ENCODE measurements around the gene TPST1.
A peak's percentile ranks its signal among the peaks of the same experiment; 100 is the strongest.

Gene TPST1

GRCh38 chr7:66205741-66206090, 582 bp downstream of the TPST1 start:
- H3K4me3 ChIP-seq (ENCODE audit: low read depth, low read length), result peak overlapping the region; percentile 97
- DNase-seq (ENCODE audit: low read depth), result no peak
- no peak for TF ChIP-seq CTCF (conservative IDR thresholded peaks at IDR 0.05; ENCODE audit: low read depth, low read length)

- no peak for DNase-seq (ENCODE audit: low read depth)
- H3K4me3 ChIP-seq (ENCODE audit: low read depth, low read length), result peak overlapping the region; percentile 97
- TF ChIP-seq CTCF (conservative IDR thresholded peaks at IDR 0.05; ENCODE audit: low read depth, low read length), result no peak
Observed at GRCh38 chr7:66206119-66206933, 1.2 kb downstream of the TPST1 start.

GRCh38 chr7:66206934-66207240, 1.8 kb downstream of the TPST1 start:
- TF ChIP-seq CTCF (conservative IDR thresholded peaks at IDR 0.05; ENCODE audit: low read depth, low read length), result no peak
- DNase-seq (ENCODE audit: low read depth), result no peak
- H3K4me3 ChIP-seq (ENCODE audit: low read depth, low read length), result peak overlapping the region; percentile 97

GRCh38 chr7:66207540-66207939, 2.4 kb downstream of the TPST1 start:
- no peak for TF ChIP-seq CTCF (conservative IDR thresholded peaks at IDR 0.05; ENCODE audit: low read depth, low read length)
- no peak for DNase-seq (ENCODE audit: low read depth)
- peak overlapping the region; percentile 97 for H3K4me3 ChIP-seq (ENCODE audit: low read depth, low read length)

GRCh38 chr7:66211429-66211828, 6.3 kb downstream of the TPST1 start:
- H3K4me3 ChIP-seq (ENCODE audit: low read depth, low read length), result no peak overlapping the region
- TF ChIP-seq CTCF (conservative IDR thresholded peaks at IDR 0.05; ENCODE audit: low read depth, low read length), result no peak
- peak; percentile 67 for DNase-seq (ENCODE audit: low read depth)

GRCh38 chr7:66213637-66214036, 8.5 kb downstream of the TPST1 start:
- no peak for TF ChIP-seq CTCF (conservative IDR thresholded peaks at IDR 0.05; ENCODE audit: low read depth, low read length)
- no peak for DNase-seq (ENCODE audit: low read depth)

GRCh38 chr7:66216687-66217086, 11.6 kb downstream of the TPST1 start:
- H3K4me3 ChIP-seq (ENCODE audit: low read depth, low read length), result no peak overlapping the region
- DNase-seq (ENCODE audit: low read depth), result no peak
- no peak for TF ChIP-seq CTCF (conservative IDR thresholded peaks at IDR 0.05; ENCODE audit: low read depth, low read length)

More at GRCh38 chr7:66213637-66214036, 8.5 kb downstream of the TPST1 start:
- no peak overlapping the region for H3K4me3 ChIP-seq (ENCODE audit: low read depth, low read length)

All from choroid plexus epithelial cell (primary cell).